Common myeloid progenitor, CD34-positive (primary cell): ENCODE measurements around the gene FAM3B.
"Not testable (repeated sequence)": the region's sequence is repeated elsewhere in the genome, so short reads cannot be mapped to it uniquely, and the experiment has no call there.

Experiments
- CTCF ChIA-PET: fragments of 350-600 bp; sonication (Branson Sonifier 250); formaldehyde crosslinking; loops from one replicate; lab custom pipeline; 2021; ENCODE audit warnings: antibody characterized with exemption; lab: Charles Lee
- POLR2A ChIA-PET: fragments of 350-600 bp; sonication (Branson Sonifier 250); formaldehyde crosslinking; loops from one replicate; lab custom pipeline; 2021; ENCODE audit warnings: antibody characterized with exemption; lab: Charles Lee
- DNase-seq, 3 donors: peaks; one replicate each; pipeline versions ENCODE4 v3.0.0 to v3.0.0-alpha.2; 2013
- H3K27ac ChIP-seq, 2 experiments: 1 replicate in 1 of 2; 2 replicates in 1 of 2; pipeline ENCODE4 v1.7.0; 2013; ENCODE audit warnings: inconsistent platforms in 2 of 2, low read length in 2 of 2, mild to moderate bottlenecking in 2 of 2, low read depth in 1 of 2, moderate library complexity in 1 of 2; ENCODE audit not compliant: severe bottlenecking in 2 of 2, insufficient read depth in 1 of 2, poor library complexity in 1 of 2
- H3K27me3 ChIP-seq, 5 experiments: replicated peaks in 2 of 5; 1 replicate in 3 of 5; 2 replicates in 2 of 5; pipeline versions ENCODE4 v1.6.1 to v1.7.0; 2013; ENCODE audit warnings: low read length in 4 of 5, mild to moderate bottlenecking in 2 of 5, moderate library complexity in 2 of 5, inconsistent platforms in 1 of 5; ENCODE audit not compliant: insufficient read depth in 5 of 5, control insufficient read depth in 4 of 5
- H3K36me3 ChIP-seq, 4 experiments: 1 replicate in 2 of 4; 2 replicates in 2 of 4; pipeline versions ENCODE4 v1.6.1 to v1.7.0; 2013; ENCODE audit warnings: low read length in 3 of 4, control low read depth in 1 of 4, mild to moderate bottlenecking in 1 of 4; ENCODE audit not compliant: control insufficient read depth in 4 of 4, insufficient read depth in 4 of 4
- H3K4me1 ChIP-seq, 4 experiments: 1 replicate in 3 of 4; 2 replicates in 1 of 4; pipeline versions ENCODE4 v1.6.1 to v1.7.1; 2013; ENCODE audit warnings: low read length in 3 of 4, mild to moderate bottlenecking in 3 of 4, control low read depth in 1 of 4, inconsistent platforms in 1 of 4, moderate library complexity in 1 of 4; ENCODE audit not compliant: control insufficient read depth in 4 of 4, insufficient read depth in 4 of 4; ENCODE audit errors: control extremely low read depth in 1 of 4
- H3K4me3 ChIP-seq, 7 experiments: 1 replicate in 4 of 7; 2 replicates in 3 of 7; pipeline versions ENCODE4 v1.5.1 to v1.7.0; 2013; ENCODE audit warnings: mild to moderate bottlenecking in 7 of 7, low read length in 6 of 7, moderate library complexity in 6 of 7, inconsistent platforms in 2 of 7, low read depth in 2 of 7, control low read depth in 1 of 7; ENCODE audit not compliant: insufficient read depth in 4 of 7, control insufficient read depth in 1 of 7; ENCODE audit errors: extremely low read depth in 1 of 7
- H3K9me3 ChIP-seq, 5 experiments: 1 replicate in 4 of 5; 2 replicates in 1 of 5; pipeline versions ENCODE4 v1.6.1 to v1.7.1; 2013; ENCODE audit warnings: low read length in 4 of 5, mild to moderate bottlenecking in 2 of 5, inconsistent platforms in 1 of 5, low read depth in 1 of 5, moderate library complexity in 1 of 5; ENCODE audit not compliant: control insufficient read depth in 4 of 5, insufficient read depth in 2 of 5; ENCODE audit errors: control extremely low read depth in 1 of 5
- WGBS: methylation state at CpG from one replicate; pipeline ENCODE4 v1.1.5; 2013; ENCODE audit not compliant: insufficient coverage; 5-methylcytosine and 5-hydroxymethylcytosine counted together

Gene FAM3B

DNA sequence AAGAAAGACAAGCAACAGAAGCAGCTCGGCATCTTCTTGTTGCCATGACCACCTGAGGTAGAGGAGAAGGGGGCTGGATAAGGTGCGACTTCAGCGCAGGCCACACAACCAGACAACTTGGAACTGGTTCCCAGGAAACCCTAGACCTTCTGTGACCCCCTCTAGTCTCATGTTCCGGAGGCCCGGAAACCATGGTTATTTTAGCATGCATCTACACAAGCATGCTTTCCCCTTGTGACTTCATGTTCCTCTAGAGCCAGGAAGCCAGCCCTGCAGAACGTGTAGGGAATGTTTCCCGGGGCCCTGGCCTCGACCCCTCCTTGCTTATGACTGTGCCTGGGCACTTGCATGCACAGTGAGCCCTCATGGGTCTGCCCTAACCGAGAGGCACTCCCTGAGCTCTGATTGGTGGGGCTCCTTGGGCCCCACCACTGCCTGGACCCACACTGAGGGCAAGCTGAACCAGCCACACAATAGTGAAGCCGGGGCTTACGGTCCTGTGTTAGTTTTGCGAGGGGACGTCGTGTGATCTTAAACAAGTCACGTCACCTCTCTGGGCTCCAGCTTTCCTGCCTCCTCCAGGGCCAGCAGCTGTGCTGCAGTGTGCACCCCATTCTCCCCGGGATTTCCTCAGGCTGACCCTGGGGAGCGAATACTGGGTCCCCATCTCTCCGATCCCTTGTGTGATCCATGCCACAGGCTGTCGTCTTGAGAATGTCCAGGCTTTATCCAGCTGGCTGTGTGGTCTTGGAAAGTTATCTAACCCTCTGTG is 33.2 kb downstream of the FAM3B start:
- Histone ChIP-seq H3K27ac (no peak overlapping the region), H3K36me3 (no peaks in the 10 kb centered on the region), H3K4me1 (peaks cover 0 to 4% (median under 1%) of the 10 kb centered on the region in 4 experiments), H3K4me3 (no peak overlapping the region), H3K9me3 (no peaks in the 10 kb centered on the region), H3K27me3 (no peaks in the 10 kb centered on the region)
- no peak for DNase-seq
- POLR2A ChIA-PET, result no interaction called here
- WGBS, result 95% methylated on average over 18 of the region's 19 CpGs
- CTCF ChIA-PET, result no interaction called here

- Histone ChIP-seq H3K36me3 (no peaks in the 10 kb centered on the region), H3K4me3 (no peak overlapping the region), H3K9me3 (no peaks in the 10 kb centered on the region), H3K27me3 (no peaks in the 10 kb centered on the region), H3K4me1 (peaks cover 0 to 2% (median 0%) of the 10 kb centered on the region in 4 experiments), H3K27ac (no peak overlapping the region)
- WGBS, result 92% methylated on average over 15 of the region's 16 CpGs
- no peak for DNase-seq
- POLR2A ChIA-PET, result no interaction called here
- CTCF ChIA-PET, result no interaction called here
These were observed 34.0 kb downstream of the FAM3B start for GRCh38 chr21:41350436-41351155.

GRCh38 chr21:41357546-41357945 is 40.9 kb downstream of the FAM3B start:
- ChIA-PET CTCF (interaction anchor here (1.3 kb wide), 1 partner anchor 74 kb away, joined by 6 read pairs; no protein-coding TSS in a partner anchor), POLR2A (no interaction called here)
- DNase-seq, result no peak

GRCh38 chr21:41358193-41359166 is 41.9 kb downstream of the FAM3B start:
- WGBS, result 98% methylated on average over 5 of the region's 9 CpGs

More at GRCh38 chr21:41357546-41357945, 40.9 kb downstream of the FAM3B start:
- Histone ChIP-seq H3K4me3 (no peak overlapping the region), H3K4me1 (peaks cover 0 to 15% (median 15%) of the 10 kb centered on the region in 4 experiments), H3K27ac (no peak overlapping the region), H3K9me3 (no peaks in the 10 kb centered on the region), H3K27me3 (no peaks in the 10 kb centered on the region), H3K36me3 (no peaks in the 10 kb centered on the region)
- WGBS, result 94% methylated on average over 7 of the region's 8 CpGs

DNA sequence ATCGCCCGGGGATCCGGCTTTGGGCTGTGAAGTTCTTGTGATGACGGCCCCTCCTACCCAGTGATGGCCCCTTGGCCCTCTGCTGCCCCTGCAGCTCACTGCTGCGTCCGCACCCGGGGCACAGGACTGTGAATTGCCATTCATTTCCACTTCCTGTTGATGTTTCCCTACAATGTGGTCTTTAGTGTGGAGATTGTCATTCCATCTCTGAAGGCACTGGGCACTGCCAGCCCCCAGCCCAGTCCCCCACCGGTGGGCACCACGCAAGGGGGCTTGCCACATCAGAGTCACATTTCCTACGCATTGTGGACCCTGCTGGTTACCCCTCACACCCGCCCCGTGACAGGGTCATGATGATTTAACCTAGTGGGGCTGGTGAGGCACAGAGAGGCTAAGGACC is 42.7 kb downstream of the FAM3B start:
- no peak for DNase-seq
- Histone ChIP-seq H3K4me3 (no peak overlapping the region), H3K36me3 (no peaks in the 10 kb centered on the region), H3K27me3 (no peaks in the 10 kb centered on the region), H3K27ac (no peak overlapping the region), H3K9me3 (no peaks in the 10 kb centered on the region), H3K4me1 (peaks cover 0 to 27% (median 22%) of the 10 kb centered on the region in 4 experiments)
- 96% methylated on average over 12 of the region's 12 CpGs for WGBS
- CTCF ChIA-PET, result interaction anchor here (0.9 kb wide), 1 partner anchor 16 kb away, joined by 3 read pairs; no protein-coding TSS in a partner anchor
- POLR2A ChIA-PET, result no interaction called here

More at GRCh38 chr21:41358193-41359166, 41.9 kb downstream of the FAM3B start:
- CTCF ChIA-PET, result interaction anchor here (0.9 kb wide), 1 partner anchor 15 kb away, joined by 3 read pairs; no protein-coding TSS in a partner anchor
- Histone ChIP-seq H3K27ac (no peak overlapping the region), H3K27me3 (no peaks in the 10 kb centered on the region), H3K4me3 (no peak overlapping the region), H3K9me3 (no peaks in the 10 kb centered on the region), H3K36me3 (no peaks in the 10 kb centered on the region), H3K4me1 (peaks cover 0 to 24% (median 22%) of the 10 kb centered on the region in 4 experiments)
- POLR2A ChIA-PET, result no interaction called here
- DNase-seq, result no peak

DNA sequence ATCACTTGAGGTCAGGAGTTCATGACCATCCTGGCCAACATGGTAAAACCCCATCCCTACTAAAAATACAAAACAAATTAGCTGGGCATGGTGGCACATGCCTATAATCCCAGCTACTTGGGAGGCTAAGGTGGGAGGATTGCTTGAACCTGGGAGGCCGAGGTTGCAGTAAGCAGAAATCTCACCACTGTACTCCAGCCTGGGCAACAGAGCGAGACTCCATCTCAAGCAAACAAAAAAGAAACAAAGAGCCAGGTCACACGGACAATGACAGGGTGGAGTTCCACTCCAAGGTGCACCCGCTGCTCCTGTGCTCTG is 43.1 kb downstream of the FAM3B start:
- H3K27me3 ChIP-seq, H3K4me3 ChIP-seq, H3K27ac ChIP-seq, H3K9me3 ChIP-seq, DNase-seq, POLR2A ChIA-PET, H3K36me3 ChIP-seq, CTCF ChIA-PET: not testable (repeated sequence)
- H3K4me1 ChIP-seq, result peaks cover 0 to 27% (median 22%) of the 10 kb centered on the region in 4 experiments
- 94% methylated on average over 4 of the region's 4 CpGs for WGBS
